ENCODE results near the gene ZSCAN1.

The ZSCAN1 gene, protein sequence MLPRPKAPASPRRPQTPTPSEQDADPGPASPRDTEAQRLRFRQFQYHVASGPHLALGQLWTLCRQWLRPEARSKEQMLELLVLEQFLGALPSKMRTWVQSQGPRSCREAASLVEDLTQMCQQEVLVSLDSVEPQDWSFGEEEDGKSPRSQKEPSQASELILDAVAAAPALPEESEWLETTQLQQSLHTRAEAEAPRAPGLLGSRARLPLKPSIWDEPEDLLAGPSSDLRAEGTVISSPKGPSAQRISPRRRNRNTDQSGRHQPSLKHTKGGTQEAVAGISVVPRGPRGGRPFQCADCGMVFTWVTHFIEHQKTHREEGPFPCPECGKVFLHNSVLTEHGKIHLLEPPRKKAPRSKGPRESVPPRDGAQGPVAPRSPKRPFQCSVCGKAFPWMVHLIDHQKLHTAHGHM

DNA sequence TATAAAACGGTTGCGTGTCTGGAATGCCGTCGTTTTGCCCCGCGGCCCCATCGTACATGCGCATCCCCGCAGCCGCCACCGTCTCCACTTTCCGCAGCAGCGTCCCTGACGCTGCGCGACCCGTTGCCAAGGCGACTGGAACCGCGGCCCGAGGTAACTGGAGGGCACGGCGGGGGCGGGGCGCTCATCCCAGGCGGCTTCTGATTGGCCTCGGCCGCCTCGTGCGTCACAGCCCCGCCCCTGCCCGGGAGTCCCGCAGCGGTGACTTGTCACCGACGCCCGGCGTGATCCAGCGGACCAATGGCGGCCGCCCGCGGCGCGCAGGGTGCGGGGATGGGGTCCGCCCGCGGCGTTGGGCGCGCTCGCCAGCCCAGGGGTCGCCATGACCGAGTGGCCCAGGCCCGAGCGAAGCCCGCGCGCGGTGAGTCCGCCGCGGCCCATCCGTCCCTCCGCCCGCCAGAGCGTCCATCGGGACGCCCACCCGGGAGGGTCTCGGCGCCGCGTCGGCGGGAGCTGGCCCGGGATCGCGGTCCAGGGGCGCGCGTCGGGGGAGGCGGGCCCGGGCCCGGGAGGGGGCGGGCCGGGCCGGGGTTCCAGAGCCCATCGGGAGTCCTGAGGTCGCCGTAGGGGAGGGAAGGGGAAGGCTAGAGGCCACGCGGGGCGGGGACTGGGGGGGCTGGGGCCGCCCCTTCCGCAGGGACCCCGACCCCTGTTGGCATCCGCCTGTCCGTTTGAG is at the start of gene ZSCAN1:
Gene ZSCAN1 (plus strand): TSS at position 285 of the 736 bp plus-strand sequence. CDS start 3,812 bp downstream, outside the sequence.
- H3K36me3 ChIP-seq (replicated peaks) = no peaks in the 10 kb centered on the region
- no peak within 1 kb of the TSS for H3K27ac ChIP-seq
- H3K4me3 ChIP-seq (ENCODE audit: low read depth, low read length) = peak within 1 kb of the TSS; percentile 29
- TF ChIP-seq, protein P1, sequence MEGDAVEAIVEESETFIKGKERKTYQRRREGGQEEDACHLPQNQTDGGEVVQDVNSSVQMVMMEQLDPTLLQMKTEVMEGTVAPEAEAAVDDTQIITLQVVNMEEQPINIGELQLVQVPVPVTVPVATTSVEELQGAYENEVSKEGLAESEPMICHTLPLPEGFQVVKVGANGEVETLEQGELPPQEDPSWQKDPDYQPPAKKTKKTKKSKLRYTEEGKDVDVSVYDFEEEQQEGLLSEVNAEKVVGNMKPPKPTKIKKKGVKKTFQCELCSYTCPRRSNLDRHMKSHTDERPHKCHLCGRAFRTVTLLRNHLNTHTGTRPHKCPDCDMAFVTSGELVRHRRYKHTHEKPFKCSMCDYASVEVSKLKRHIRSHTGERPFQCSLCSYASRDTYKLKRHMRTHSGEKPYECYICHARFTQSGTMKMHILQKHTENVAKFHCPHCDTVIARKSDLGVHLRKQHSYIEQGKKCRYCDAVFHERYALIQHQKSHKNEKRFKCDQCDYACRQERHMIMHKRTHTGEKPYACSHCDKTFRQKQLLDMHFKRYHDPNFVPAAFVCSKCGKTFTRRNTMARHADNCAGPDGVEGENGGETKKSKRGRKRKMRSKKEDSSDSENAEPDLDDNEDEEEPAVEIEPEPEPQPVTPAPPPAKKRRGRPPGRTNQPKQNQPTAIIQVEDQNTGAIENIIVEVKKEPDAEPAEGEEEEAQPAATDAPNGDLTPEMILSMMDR (IDR thresholded peaks at IDR 0.05; ENCODE audit: low read depth, low read length, missing control alignments) = no peak
- no peaks in the 10 kb centered on the region for H3K27me3 ChIP-seq (replicated peaks)
- in situ Hi-C loops (cut with HindIII; ENCODE audit: low pct_ligation_motif_present, low sequenced_read_pairs) = no loop called here
- peak; percentile 84 for DNase-seq

DNA sequence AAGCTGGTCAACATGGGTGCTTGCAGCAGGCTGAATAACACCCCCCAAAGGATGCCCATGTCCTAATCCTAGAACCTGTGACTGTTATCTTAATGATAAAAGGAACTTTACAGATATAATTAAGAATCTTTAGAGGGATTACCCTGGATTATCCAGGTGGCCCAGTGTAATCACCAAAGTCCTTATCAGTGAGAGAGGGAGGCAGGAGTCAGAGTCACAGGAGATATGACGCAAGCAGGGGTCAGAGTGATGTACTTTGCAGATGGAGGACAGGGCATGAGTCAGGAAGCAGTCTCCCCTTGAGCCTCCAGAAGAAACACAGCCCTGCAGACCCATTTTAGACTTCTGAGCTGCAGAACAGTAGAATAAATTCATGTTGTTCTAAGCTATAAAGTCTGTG is 41.0 kb upstream of the ZSCAN1 start:
- in situ Hi-C loops (cut with HindIII; ENCODE audit: low pct_ligation_motif_present, low sequenced_read_pairs) = no loop called here
- Histone ChIP-seq H3K36me3 (replicated peaks) (peaks cover 26% of the 10 kb centered on the region), H3K27me3 (replicated peaks) (no peaks in the 10 kb centered on the region), H3K27ac (no peak overlapping the region), H3K4me3 (ENCODE audit: low read depth, low read length) (no peak overlapping the region)
- TF ChIP-seq, protein P1 (IDR thresholded peaks at IDR 0.05; ENCODE audit: low read depth, low read length, missing control alignments) = no peak
- no peak for DNase-seq

DNA sequence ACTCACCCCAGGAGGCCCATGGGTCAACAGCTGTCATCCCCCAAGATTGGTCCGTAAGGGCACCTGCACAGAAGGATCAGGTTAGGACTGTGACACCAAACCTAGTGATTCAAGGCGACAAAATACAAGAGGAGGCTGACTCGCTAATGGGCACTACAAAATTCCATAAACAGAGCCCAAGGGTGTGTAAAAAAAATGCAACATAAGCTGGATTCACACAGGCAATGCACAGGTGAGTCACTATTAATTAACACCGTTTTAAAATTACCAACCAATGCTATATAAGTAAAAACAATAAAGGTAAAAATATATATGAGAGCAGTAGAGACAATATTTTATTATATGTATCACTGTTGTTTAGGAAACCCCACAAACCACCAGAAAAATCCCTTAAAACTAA is 33.1 kb upstream of the ZSCAN1 start:
- Histone ChIP-seq H3K27ac (no peak overlapping the region), H3K36me3 (replicated peaks) (peaks cover 34% of the 10 kb centered on the region), H3K4me3 (ENCODE audit: low read depth, low read length) (no peak overlapping the region), H3K27me3 (replicated peaks) (no peaks in the 10 kb centered on the region)
- no peak for DNase-seq
- in situ Hi-C loops (cut with HindIII; ENCODE audit: low pct_ligation_motif_present, low sequenced_read_pairs) = no loop called here
- TF ChIP-seq, protein P1 (IDR thresholded peaks at IDR 0.05; ENCODE audit: low read depth, low read length, missing control alignments) = no peak

DNA sequence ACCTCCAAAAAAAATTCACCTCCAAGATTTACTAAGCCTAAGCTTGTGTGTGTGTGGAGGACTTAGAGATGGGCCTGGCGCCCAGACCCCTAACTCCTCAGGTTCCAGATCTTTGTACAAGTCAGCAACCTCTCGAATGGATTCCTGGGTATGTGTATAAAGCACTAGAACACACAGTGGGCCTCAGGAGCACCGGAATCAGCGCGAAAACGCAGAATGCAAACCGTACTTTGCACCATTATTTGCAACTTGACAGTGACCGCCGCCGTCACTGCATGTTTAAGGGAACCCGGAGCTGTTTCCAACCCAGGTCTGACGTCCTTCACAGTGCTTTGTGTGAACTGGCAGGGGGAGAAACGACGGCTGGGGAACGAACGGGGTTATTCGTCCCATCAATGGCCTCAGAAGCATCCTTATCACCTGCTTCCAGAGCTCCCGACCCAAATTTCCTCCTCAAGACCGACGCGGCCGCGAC is 31.9 kb upstream of the ZSCAN1 start:
- H3K36me3 ChIP-seq (replicated peaks) = peaks cover 35% of the 10 kb centered on the region
- peak; percentile 3 for DNase-seq
- H3K27ac ChIP-seq = peak overlapping the region; percentile 84
- in situ Hi-C loops (cut with HindIII; ENCODE audit: low pct_ligation_motif_present, low sequenced_read_pairs) = no loop called here
- H3K27me3 ChIP-seq (replicated peaks) = no peaks in the 10 kb centered on the region
- peak overlapping the region; percentile 80 for H3K4me3 ChIP-seq (ENCODE audit: low read depth, low read length)
- TF ChIP-seq, protein P1 (IDR thresholded peaks at IDR 0.05; ENCODE audit: low read depth, low read length, missing control alignments) = no peak

DNA sequence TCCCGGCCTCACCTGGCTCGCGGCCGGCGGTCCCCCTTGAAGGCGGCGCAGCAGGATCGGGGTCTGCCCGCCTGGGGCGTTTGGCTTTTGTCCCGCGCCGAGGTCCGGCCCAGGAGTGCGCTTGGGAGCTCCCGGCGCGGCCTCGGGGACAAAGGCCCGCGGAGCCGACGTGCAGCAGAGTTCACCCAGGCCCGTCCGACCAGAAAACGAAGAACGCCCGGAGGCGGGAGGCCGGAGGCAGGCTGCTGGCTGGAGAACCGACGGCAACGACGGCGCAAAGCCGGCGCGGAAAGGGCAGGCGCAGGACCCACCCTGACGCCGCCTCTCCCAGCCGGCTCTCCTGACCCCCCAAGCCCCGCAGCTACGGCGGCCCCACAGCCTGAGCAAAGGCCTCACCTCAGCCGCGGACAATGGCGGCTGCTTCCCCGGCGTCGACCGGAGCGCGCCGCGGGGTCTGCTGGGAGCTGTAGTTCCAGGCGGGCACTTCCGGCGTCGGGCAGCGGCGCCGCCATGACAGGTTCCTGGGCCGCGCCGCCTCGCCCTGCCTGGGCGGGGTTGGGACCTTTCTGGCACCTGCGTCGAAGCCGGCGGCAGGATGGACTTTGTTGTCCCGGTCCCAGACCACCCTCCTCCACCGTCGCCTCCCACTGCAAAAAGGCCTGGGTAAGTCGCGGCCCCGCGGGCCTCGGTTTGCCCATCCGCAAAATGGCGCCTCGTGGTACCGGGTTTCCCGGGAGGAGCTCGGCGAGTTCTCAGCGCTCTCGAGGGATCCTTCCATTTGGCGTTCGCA is 31.2 kb upstream of the ZSCAN1 start, which contains the start of gene ZNF606:
Gene ZNF606 (minus strand): TSS at position 437 of the 790 bp plus-strand sequence. CDS start 1,501 bp downstream, outside the sequence.
- DNase-seq = peak; percentile 60
- TF ChIP-seq, protein P1 (IDR thresholded peaks at IDR 0.05; ENCODE audit: low read depth, low read length, missing control alignments) = no peak
- in situ Hi-C loops (cut with HindIII; ENCODE audit: low pct_ligation_motif_present, low sequenced_read_pairs) = no loop called here
- Histone ChIP-seq H3K4me3 (ENCODE audit: low read depth, low read length) (peak within 1 kb of the TSS; percentile 80), H3K27ac (peak within 1 kb of the TSS; percentile 84), H3K36me3 (replicated peaks) (peaks cover 34% of the 10 kb centered on the region), H3K27me3 (replicated peaks) (no peaks in the 10 kb centered on the region)
